Spleen (tissue), 11 donors: ENCODE data around the gene PCSK6. TPM values are rescaled to one million over a fixed set of nuclear protein-coding genes. Genes with fewer than 3 reads are reported as not detected.
A peak's percentile ranks its signal among the peaks of the same experiment; 100 is the strongest.

Source experiments
- DNase-seq: peaks from one replicate; pipeline ENCODE4 v3.0.0-alpha.2; 2020
- H3K27ac ChIP-seq, 8 donors: fragments of 200-600 bp; sonication (generic) in 7 of 8; 1 replicate in 4 of 8; 2 replicates in 4 of 8; pipeline versions ENCODE4 v1.5.0 to v1.8.0; 2016 to 2021; ENCODE audit warnings: inconsistent platforms in 4 of 8, mild to moderate bottlenecking in 4 of 8, moderate library complexity in 1 of 8
- H3K27me3 ChIP-seq, 7 donors: fragments of 200-600 bp; sonication (generic) in 6 of 7; replicated peaks in 1 of 7; 1 replicate in 4 of 7; 2 replicates in 3 of 7; pipeline versions ENCODE4 v1.5.0 to v1.8.0; 2016 to 2021; ENCODE audit warnings: inconsistent platforms in 3 of 7, mild to moderate bottlenecking in 1 of 7
- H3K36me3 ChIP-seq, 6 donors: fragments of 200-600 bp; sonication (generic) in 5 of 6; 1 replicate in 4 of 6; 2 replicates in 2 of 6; pipeline versions ENCODE4 v1.5.0 to v1.8.0; 2016 to 2021; ENCODE audit warnings: inconsistent platforms in 2 of 6
- H3K4me1 ChIP-seq, 6 donors: fragments of 200-600 bp; sonication (generic) in 5 of 6; 1 replicate in 3 of 6; 2 replicates in 3 of 6; pipeline versions ENCODE4 v1.5.0 to v1.8.0; 2016 to 2021; ENCODE audit warnings: inconsistent platforms in 3 of 6
- H3K4me3 ChIP-seq, 8 donors: fragments of 200-600 bp; sonication (generic) in 7 of 8; 1 replicate in 4 of 8; 2 replicates in 4 of 8; pipeline versions ENCODE4 v1.5.0 to v1.8.0; 2016 to 2021; ENCODE audit warnings: inconsistent platforms in 4 of 8, mild to moderate bottlenecking in 4 of 8, moderate library complexity in 2 of 8
- H3K9me3 ChIP-seq, 8 donors: fragments of 200-600 bp; sonication (generic) in 7 of 8; 1 replicate in 4 of 8; 2 replicates in 4 of 8; pipeline versions ENCODE4 v1.5.0 to v1.8.0; 2016 to 2021; ENCODE audit warnings: inconsistent platforms in 4 of 8
- POLR2A ChIP-seq, 3 donors: fragments of 450-650 bp; IDR thresholded peaks; one replicate each; pipeline ENCODE4 v1.5.1; 2017; ENCODE audit warnings: antibody characterized with exemption in 3 of 3, mild to moderate bottlenecking in 1 of 3
- POLR2AphosphoS5 ChIP-seq, 3 donors: sonication (generic); formaldehyde crosslinking; IDR thresholded peaks; one replicate each; pipeline ENCODE4 v1.5.1; 2017; ENCODE audit warnings: antibody characterized with exemption in 3 of 3
- WGBS, 5 donors: extraction: QIAGEN DNeasy Blood & Tissue Kit in 3 of 5; methylation state at CpG; one replicate each; pipeline versions ENCODE4 v1.1.5 to v1.1.7; 2013 to 2018; 5-methylcytosine and 5-hydroxymethylcytosine counted together
- intact Hi-C: fragments of 100-400 bp; cut with DNase I; formaldehyde crosslinking; loops from one replicate; pipeline ENCODE4 v1.15.0; 2023; ENCODE audit warnings: low total_unique reads
- polyA plus RNA-seq, 3 donors: library from polyadenylated mRNA; stranded (reverse); fragments of 200-250 nt; gene quantifications; one replicate each; pipeline ENCODE4 v1.2.1, GENCODE V29; 2013
- total RNA-seq, 7 donors: library from RNA; depleted of rRNA in 3 of 7; stranded (reverse); fragments of >200 nt in 3 of 7; fragmentation: NEBNext Ultra II Directional in 4 of 7; extraction: Animal tissue kit (Norgen Biotek cat#: 25700) in 4 of 7; gene quantifications; one replicate each; pipeline versions ENCODE4 v1.1.0 to v1.2.1, GENCODE V29; 2016 to 2021
- TF ChIP-seq, protein P1 (sequence below), 11 experiments: fragments of 200-600 bp in 7 of 11; fragments of 450-650 bp in 4 of 11; sonication (generic) in 4 of 11; IDR thresholded peaks in 8 of 11; conservative IDR thresholded peaks in 3 of 11; 1 replicate in 7 of 11; 2 replicates in 4 of 11; pipeline versions ENCODE4 v1.4.0 to v1.8.0; 2016 to 2021; ENCODE audit warnings: antibody characterized with exemption in 11 of 11, inconsistent platforms in 4 of 11, mild to moderate bottlenecking in 1 of 11
- donor health status: healthy with polysubstance abuse.
- donor health status: DM: no; HTN: no; CAD: no; lungs with moderate emphysema.
- donor health status: DM: no; HTN: no; CAD: no.
- donor health status: Bipolar disorder and iron deficiency.
- donor health status: healthy.
- donor health status: DM: no; HTN: no; CAD: no.
- donor health status: DM: yes; HTN: yes; CAD: no.

Gene PCSK6
- total and polyA plus RNA-seq, 10 donors: 10.0 to 403 (median 252) TPM

DNA sequence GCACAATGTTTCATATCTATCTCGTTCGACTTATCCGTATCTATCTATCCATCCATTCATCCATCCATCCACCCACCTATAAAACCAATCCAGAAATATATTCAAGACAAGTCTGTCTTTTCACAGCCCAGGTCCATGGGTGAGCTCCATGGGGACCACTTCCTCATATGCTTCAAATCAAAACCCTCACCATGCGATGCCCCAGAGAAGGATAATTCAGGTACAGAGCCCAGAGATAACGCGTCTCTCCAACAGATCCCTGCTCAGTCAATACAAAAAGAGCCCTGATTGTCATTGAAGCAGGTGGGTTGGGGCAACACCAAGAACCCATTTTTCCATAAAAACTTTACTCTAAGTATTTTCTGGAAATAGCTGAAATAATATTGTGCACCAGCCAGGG is 47.2 kb downstream of the PCSK6 start:
- H3K4me1 ChIP-seq: peaks cover 15 to 69% (median 44%) of the 10 kb centered on the region in 6 donors
- no peak for TF ChIP-seq POLR2AphosphoS5 (IDR thresholded peaks at IDR 0.05)
- TF ChIP-seq, protein P1, sequence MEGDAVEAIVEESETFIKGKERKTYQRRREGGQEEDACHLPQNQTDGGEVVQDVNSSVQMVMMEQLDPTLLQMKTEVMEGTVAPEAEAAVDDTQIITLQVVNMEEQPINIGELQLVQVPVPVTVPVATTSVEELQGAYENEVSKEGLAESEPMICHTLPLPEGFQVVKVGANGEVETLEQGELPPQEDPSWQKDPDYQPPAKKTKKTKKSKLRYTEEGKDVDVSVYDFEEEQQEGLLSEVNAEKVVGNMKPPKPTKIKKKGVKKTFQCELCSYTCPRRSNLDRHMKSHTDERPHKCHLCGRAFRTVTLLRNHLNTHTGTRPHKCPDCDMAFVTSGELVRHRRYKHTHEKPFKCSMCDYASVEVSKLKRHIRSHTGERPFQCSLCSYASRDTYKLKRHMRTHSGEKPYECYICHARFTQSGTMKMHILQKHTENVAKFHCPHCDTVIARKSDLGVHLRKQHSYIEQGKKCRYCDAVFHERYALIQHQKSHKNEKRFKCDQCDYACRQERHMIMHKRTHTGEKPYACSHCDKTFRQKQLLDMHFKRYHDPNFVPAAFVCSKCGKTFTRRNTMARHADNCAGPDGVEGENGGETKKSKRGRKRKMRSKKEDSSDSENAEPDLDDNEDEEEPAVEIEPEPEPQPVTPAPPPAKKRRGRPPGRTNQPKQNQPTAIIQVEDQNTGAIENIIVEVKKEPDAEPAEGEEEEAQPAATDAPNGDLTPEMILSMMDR (IDR thresholded peaks at IDR 0.05 in 8 of 11, conservative IDR thresholded peaks at IDR 0.05 in 3 of 11): no peak
- TF ChIP-seq POLR2A (IDR thresholded peaks at IDR 0.05): no peak
- DNase-seq: no peak
- intact Hi-C loops: no loop called here
- peaks cover 0 to under 1% (median 0%) of the 10 kb centered on the region in 7 donors for H3K27me3 ChIP-seq
- 94 to 96% (median 94%) methylated on average over 6 of the region's 6 CpGs for WGBS, 5 donors
- no peaks in the 10 kb centered on the region for H3K9me3 ChIP-seq
- no peak overlapping the region for H3K4me3 ChIP-seq
- H3K36me3 ChIP-seq: no peaks in the 10 kb centered on the region
- H3K27ac ChIP-seq: peak overlapping the region in 6 of 8 donors; percentile 41 to 75 (median 56)

DNA sequence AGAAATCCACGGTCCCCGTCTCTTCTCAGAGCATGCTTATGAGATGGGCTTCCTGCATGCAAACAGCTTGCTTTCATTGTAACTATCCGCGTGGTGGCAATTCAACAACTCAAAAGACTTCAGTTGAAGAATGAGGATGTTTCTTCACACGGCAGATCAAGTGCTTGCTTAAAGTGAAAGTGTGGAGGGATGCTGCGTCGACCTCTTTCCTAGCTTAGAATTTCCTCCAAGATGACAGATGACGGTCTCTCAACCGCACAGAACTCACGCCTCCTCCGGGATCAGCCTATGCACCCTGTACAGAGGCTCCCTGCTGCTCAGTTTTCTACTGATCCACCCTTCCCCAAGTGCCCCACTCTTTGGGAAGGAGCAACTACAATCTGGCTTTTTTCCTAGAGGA is 47.8 kb downstream of the PCSK6 start:
- H3K4me3 ChIP-seq: no peak overlapping the region
- peak overlapping the region in 7 of 8 donors; percentile 21 to 75 (median 55) for H3K27ac ChIP-seq
- no peak for DNase-seq
- intact Hi-C loops: no loop called here
- H3K27me3 ChIP-seq: peaks cover 0 to 3% (median 0%) of the 10 kb centered on the region in 7 donors
- no peaks in the 10 kb centered on the region for H3K9me3 ChIP-seq
- H3K36me3 ChIP-seq: peaks cover 0 to 3% (median 0%) of the 10 kb centered on the region in 6 donors
- H3K4me1 ChIP-seq: peaks cover 15 to 65% (median 42%) of the 10 kb centered on the region in 6 donors
- TF ChIP-seq, protein P1 (IDR thresholded peaks at IDR 0.05 in 8 of 11, conservative IDR thresholded peaks at IDR 0.05 in 3 of 11): no peak
- TF ChIP-seq POLR2AphosphoS5 (IDR thresholded peaks at IDR 0.05) (no peak), POLR2A (IDR thresholded peaks at IDR 0.05) (no peak)
- 20 to 39% (median 30%) methylated on average over 11 of the region's 11 CpGs for WGBS, 5 donors

DNA sequence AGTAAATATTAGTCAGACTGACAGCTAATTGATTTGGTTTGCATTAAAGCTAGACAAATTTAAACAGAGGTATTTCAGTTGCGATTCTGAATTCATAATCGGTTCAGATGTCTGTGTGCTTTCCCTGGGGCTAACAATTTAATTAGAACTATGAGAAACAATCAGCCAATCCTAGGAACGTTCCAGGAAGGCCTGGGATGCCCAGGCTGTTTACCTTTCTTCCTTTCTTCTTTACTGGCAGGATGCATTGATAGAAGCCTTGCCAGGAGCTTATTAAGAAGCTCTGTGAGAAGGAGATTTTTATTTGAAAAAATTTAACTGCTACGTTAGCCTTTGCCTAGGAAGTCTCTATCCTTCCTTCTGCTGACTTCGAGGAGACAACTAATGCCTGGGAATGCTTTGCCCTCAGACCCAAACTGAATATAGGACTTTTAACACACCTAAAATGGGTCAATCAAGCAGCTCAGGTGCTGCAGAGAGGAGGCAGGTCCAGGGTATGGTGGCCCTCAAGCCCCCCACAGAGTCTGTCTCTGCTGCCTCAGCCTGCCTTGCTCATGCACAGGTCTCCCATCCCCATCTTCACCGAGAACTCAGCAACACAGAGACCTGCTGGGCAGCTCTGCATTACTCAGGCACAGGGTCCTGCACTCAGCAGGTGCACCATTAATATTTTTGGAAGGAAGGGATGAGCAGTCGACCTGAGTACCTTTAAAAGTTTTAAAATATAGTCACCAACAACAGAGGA is 48.5 kb downstream of the PCSK6 start:
- 60 to 80% (median 64%) methylated on average over 7 of the region's 7 CpGs for WGBS, 5 donors
- H3K4me3 ChIP-seq: no peak overlapping the region
- H3K9me3 ChIP-seq: no peaks in the 10 kb centered on the region
- H3K36me3 ChIP-seq: peaks cover 0 to 10% (median 0%) of the 10 kb centered on the region in 6 donors
- H3K27ac ChIP-seq: peak overlapping the region in 6 of 8 donors; percentile 21 to 75 (median 62)
- peaks cover 10 to 58% (median 36%) of the 10 kb centered on the region in 6 donors for H3K4me1 ChIP-seq
- TF ChIP-seq, protein P1 (IDR thresholded peaks at IDR 0.05 in 8 of 11, conservative IDR thresholded peaks at IDR 0.05 in 3 of 11): no peak
- no peak for TF ChIP-seq POLR2A (IDR thresholded peaks at IDR 0.05)
- TF ChIP-seq POLR2AphosphoS5 (IDR thresholded peaks at IDR 0.05): no peak
- no peak for DNase-seq
- H3K27me3 ChIP-seq: peaks cover 0 to 3% (median 0%) of the 10 kb centered on the region in 7 donors
- intact Hi-C loops: no loop called here

DNA sequence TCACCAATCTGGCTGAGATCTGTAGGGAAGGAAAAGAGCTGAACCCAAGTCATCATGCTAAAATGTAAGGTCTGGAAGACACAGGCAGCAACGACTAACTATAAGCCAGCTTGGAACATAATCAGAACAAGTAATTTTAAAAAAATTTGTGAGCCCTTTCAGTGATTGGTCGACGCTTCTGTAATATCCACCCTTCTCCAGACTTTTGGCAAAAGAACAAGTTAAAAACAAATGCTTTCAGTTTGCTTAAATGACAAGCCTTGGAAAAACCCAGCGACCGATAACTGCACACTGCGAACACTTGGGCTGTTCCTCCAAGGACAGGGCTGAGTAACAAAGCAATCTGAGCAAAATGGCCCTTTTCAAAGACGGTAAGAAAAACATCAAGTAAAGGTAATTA is 49.6 kb downstream of the PCSK6 start:
- peaks cover 0 to 3% (median 0%) of the 10 kb centered on the region in 7 donors for H3K27me3 ChIP-seq
- intact Hi-C loops: no loop called here
- H3K27ac ChIP-seq: peak overlapping the region in 7 of 8 donors; percentile 25 to 75 (median 67)
- no peak overlapping the region for H3K4me3 ChIP-seq
- peaks cover 6 to 52% (median 32%) of the 10 kb centered on the region in 6 donors for H3K4me1 ChIP-seq
- WGBS, 5 donors: 61 to 80% (median 66%) methylated on average over 7 of the region's 7 CpGs
- no peak for TF ChIP-seq POLR2AphosphoS5 (IDR thresholded peaks at IDR 0.05)
- no peak for TF ChIP-seq POLR2A (IDR thresholded peaks at IDR 0.05)
- TF ChIP-seq, protein P1 (IDR thresholded peaks at IDR 0.05 in 8 of 11, conservative IDR thresholded peaks at IDR 0.05 in 3 of 11): no peak
- no peaks in the 10 kb centered on the region for H3K9me3 ChIP-seq
- DNase-seq: no peak
- H3K36me3 ChIP-seq: peaks cover 0 to 21% (median 0%) of the 10 kb centered on the region in 6 donors
